Central memory CD4-positive, alpha-beta T cell (primary cell): ENCODE results near the gene SRGAP3.

Experiments used
- DNase-seq: peaks from one replicate; pipeline ENCODE4 v3.0.0; 2022

The SRGAP3 gene

GRCh38 chr3:9078561-9079240, 170.7 kb downstream of the SRGAP3 start:
- no peak for DNase-seq

- no peak for DNase-seq
These were observed 172.4 kb downstream of the SRGAP3 start for GRCh38 chr3:9077029-9077428.

- no peak for DNase-seq
These were observed 173.7 kb downstream of the SRGAP3 start for GRCh38 chr3:9075762-9076161.

- no peak for DNase-seq
These were observed 175.4 kb downstream of the SRGAP3 start for GRCh38 chr3:9074079-9074478.

- no peak for DNase-seq
These were observed 176.8 kb downstream of the SRGAP3 start for GRCh38 chr3:9072667-9073009.

- DNase-seq, result no peak
These were observed 177.3 kb downstream of the SRGAP3 start for GRCh38 chr3:9071936-9072666.

GRCh38 chr3:9070961-9071360, 178.5 kb downstream of the SRGAP3 start:
- no peak for DNase-seq

GRCh38 chr3:9069971-9070370, 179.5 kb downstream of the SRGAP3 start:
- DNase-seq, result no peak

- no peak for DNase-seq
These were observed 181.4 kb downstream of the SRGAP3 start for GRCh38 chr3:9068051-9068450.

GRCh38 chr3:9067352-9067975, 182.0 kb downstream of the SRGAP3 start:
- peak; percentile 3 for DNase-seq

- no peak for DNase-seq
These were observed 182.7 kb downstream of the SRGAP3 start for GRCh38 chr3:9066775-9067174.

GRCh38 chr3:9066141-9066540, 183.3 kb downstream of the SRGAP3 start:
- DNase-seq, result no peak

- no peak for DNase-seq
These were observed 184.6 kb downstream of the SRGAP3 start for GRCh38 chr3:9064850-9065249.

- DNase-seq, result no peak
These were observed 185.2 kb downstream of the SRGAP3 start for GRCh38 chr3:9064251-9064650.

GRCh38 chr3:9062570-9062969, 186.9 kb downstream of the SRGAP3 start:
- no peak for DNase-seq

- DNase-seq, result no peak
These were observed 187.8 kb downstream of the SRGAP3 start for GRCh38 chr3:9061634-9062033.

- no peak for DNase-seq
These were observed 189.7 kb downstream of the SRGAP3 start for GRCh38 chr3:9059489-9060400.

- no peak for DNase-seq
These were observed 192.9 kb downstream of the SRGAP3 start for GRCh38 chr3:9056581-9056980.

GRCh38 chr3:9047452-9048346, 201.7 kb downstream of the SRGAP3 start:
- no peak for DNase-seq

GRCh38 chr3:9045371-9045770, 204.1 kb downstream of the SRGAP3 start:
- no peak for DNase-seq

GRCh38 chr3:9043063-9043462, 206.4 kb downstream of the SRGAP3 start:
- no peak for DNase-seq

GRCh38 chr3:9041626-9042025, 207.8 kb downstream of the SRGAP3 start:
- no peak for DNase-seq
